Measurements from ENCODE around the gene PLXNA4.

Gene PLXNA4

GRCh38 chr7:132592231-132592920, 16.1 kb upstream of the PLXNA4 start:
- no peak for DNase-seq (ENCODE audit: low read depth in 3 of 3)

- DNase-seq (ENCODE audit: low read depth in 3 of 3): no peak
These were observed 13.9 kb upstream of the PLXNA4 start for GRCh38 chr7:132590162-132590561.

GRCh38 chr7:132588596-132588995, 12.3 kb upstream of the PLXNA4 start:
- no peak for DNase-seq (ENCODE audit: low read depth in 3 of 3)

GRCh38 chr7:132584796-132585494, 8.7 kb upstream of the PLXNA4 start:
- no peak for DNase-seq (ENCODE audit: low read depth in 3 of 3)

- no peak for DNase-seq (ENCODE audit: low read depth in 3 of 3)
These were observed 5.2 kb upstream of the PLXNA4 start for GRCh38 chr7:132581431-132581830.

- DNase-seq (ENCODE audit: low read depth in 3 of 3): peak; percentile 23 to 55 (median 55)
These were observed 4.5 kb upstream of the PLXNA4 start for GRCh38 chr7:132580717-132581285.

- DNase-seq (ENCODE audit: low read depth in 3 of 3): no peak
These were observed 4.0 kb upstream of the PLXNA4 start for GRCh38 chr7:132580277-132580676.

GRCh38 chr7:132579260-132579899, 3.1 kb upstream of the PLXNA4 start:
- DNase-seq (ENCODE audit: low read depth in 3 of 3): no peak

GRCh38 chr7:132578826-132579225, 2.6 kb upstream of the PLXNA4 start:
- no peak for DNase-seq (ENCODE audit: low read depth in 3 of 3)

GRCh38 chr7:132578050-132578370, 1.7 kb upstream of the PLXNA4 start:
- DNase-seq (ENCODE audit: low read depth in 3 of 3): no peak

GRCh38 chr7:132577206-132578049, 1.2 kb upstream of the PLXNA4 start:
- DNase-seq (ENCODE audit: low read depth in 3 of 3): no peak

GRCh38 chr7:132576721-132577085, 433 bp upstream of the PLXNA4 start:
- no peak for DNase-seq (ENCODE audit: low read depth in 3 of 3)

- DNase-seq (ENCODE audit: low read depth in 3 of 3): no peak
These were observed 770 bp downstream of the PLXNA4 start for GRCh38 chr7:132575419-132575981.

- no peak for DNase-seq (ENCODE audit: low read depth in 3 of 3)
These were observed 2.0 kb downstream of the PLXNA4 start for GRCh38 chr7:132574223-132574622.

GRCh38 chr7:132573251-132573955, 2.9 kb downstream of the PLXNA4 start:
- DNase-seq (ENCODE audit: low read depth in 3 of 3): no peak

GRCh38 chr7:132572526-132572925, 3.7 kb downstream of the PLXNA4 start:
- no peak for DNase-seq (ENCODE audit: low read depth in 3 of 3)

- DNase-seq (ENCODE audit: low read depth in 3 of 3): no peak
These were observed 4.3 kb downstream of the PLXNA4 start for GRCh38 chr7:132571970-132572369.

- DNase-seq (ENCODE audit: low read depth in 3 of 3): no peak
These were observed 6.2 kb downstream of the PLXNA4 start for GRCh38 chr7:132569884-132570614.

- DNase-seq (ENCODE audit: low read depth in 3 of 3): no peak
These were observed 7.3 kb downstream of the PLXNA4 start for GRCh38 chr7:132568962-132569361.

- DNase-seq (ENCODE audit: low read depth in 3 of 3): no peak
These were observed 10.4 kb downstream of the PLXNA4 start for GRCh38 chr7:132565885-132566284.
